Suprapubic skin (tissue), 4 donors: ENCODE results near the gene ADAMTS9. TPM values are rescaled to one million over a fixed set of nuclear protein-coding genes. Genes with fewer than 3 reads are reported as not detected.

Experiments used
- DNase-seq, 2 donors: peaks; one replicate each; pipeline ENCODE4 v3.0.0-alpha.2; 2019; ENCODE audit warnings: low spot score in 2 of 2
- H3K27ac ChIP-seq: fragments of 200-600 bp; sonication (generic); one replicate; pipeline ENCODE4 v1.5.1; 2019
- H3K27me3 ChIP-seq: fragments of 200-600 bp; sonication (generic); one replicate; pipeline ENCODE4 v1.5.1; 2019
- H3K36me3 ChIP-seq: fragments of 200-600 bp; sonication (generic); one replicate; pipeline ENCODE4 v1.5.1; 2019
- H3K4me1 ChIP-seq: fragments of 200-600 bp; sonication (generic); one replicate; pipeline ENCODE4 v1.5.1; 2019
- H3K4me3 ChIP-seq: fragments of 200-600 bp; sonication (generic); one replicate; pipeline ENCODE4 v1.5.1; 2019; ENCODE audit warnings: mild to moderate bottlenecking
- H3K9me3 ChIP-seq: fragments of 200-600 bp; sonication (generic); one replicate; pipeline ENCODE4 v1.5.1; 2019
- EP300 ChIP-seq: sonication (generic); formaldehyde crosslinking; IDR thresholded peaks from one replicate; pipeline ENCODE4 v1.6.1; 2017; ENCODE audit warnings: antibody characterized with exemption
- POLR2A ChIP-seq, 2 donors: fragments of 450-650 bp; IDR thresholded peaks; one replicate each; pipeline ENCODE4 v1.6.1; 2017; ENCODE audit warnings: antibody characterized with exemption in 2 of 2, mild to moderate bottlenecking in 2 of 2, moderate library complexity in 2 of 2
- POLR2AphosphoS5 ChIP-seq, 3 donors: sonication (generic); formaldehyde crosslinking; IDR thresholded peaks; one replicate each; pipeline ENCODE4 v1.6.1; 2017; ENCODE audit warnings: antibody characterized with exemption in 3 of 3
- WGBS: methylation state at CpG from one replicate; pipeline ENCODE4 v1.1.5; 2018; 5-methylcytosine and 5-hydroxymethylcytosine counted together
- total RNA-seq, 4 donors: library from RNA; depleted of rRNA; stranded (reverse); fragments of >200 nt; gene quantifications; one replicate each; pipeline ENCODE4 v1.1.0, GENCODE V29; 2016
- TF ChIP-seq, protein P1 (sequence below), 2 donors: fragments of 200-600 bp in 1 of 2; fragments of 450-650 bp in 1 of 2; sonication (generic) in 1 of 2; IDR thresholded peaks; one replicate each; pipeline ENCODE4 v1.5.1; 2016 to 2019; ENCODE audit warnings: antibody characterized with exemption in 2 of 2, mild to moderate bottlenecking in 1 of 2, moderate library complexity in 1 of 2

The ADAMTS9 gene
- total RNA-seq, 4 donors from 2014 or later = 7.8 to 32.8 (median 9.3) TPM

DNA sequence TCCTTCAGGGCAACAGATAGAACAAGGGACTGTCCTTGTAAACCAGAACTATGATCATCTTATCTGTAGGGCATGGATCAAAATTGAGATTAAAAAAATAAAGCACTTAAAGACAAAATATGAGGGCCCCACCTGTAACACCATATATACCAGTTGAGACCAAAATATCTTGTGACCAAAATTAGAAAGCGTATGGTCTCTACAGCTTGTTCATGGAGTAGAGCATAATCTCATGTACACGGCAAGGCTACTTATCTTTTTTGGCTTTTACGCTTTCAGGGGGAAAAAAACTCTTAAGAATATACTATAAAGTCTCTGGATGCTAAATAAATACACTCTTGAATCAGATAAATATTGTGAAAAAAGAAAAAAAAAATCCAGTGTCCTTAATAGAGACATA is 49.3 kb downstream of the ADAMTS9 start:
- H3K36me3 ChIP-seq = peaks cover under 1% of the 10 kb centered on the region
- no peaks in the 10 kb centered on the region for H3K9me3 ChIP-seq
- H3K4me3 ChIP-seq = no peak overlapping the region
- WGBS = 32% methylated on average over 3 of the region's 3 CpGs
- H3K27ac ChIP-seq = no peak overlapping the region
- H3K4me1 ChIP-seq = no peaks in the 10 kb centered on the region
- TF ChIP-seq POLR2A (IDR thresholded peaks at IDR 0.05) = no peak
- no peak for TF ChIP-seq POLR2AphosphoS5 (IDR thresholded peaks at IDR 0.05)
- TF ChIP-seq, protein P1, sequence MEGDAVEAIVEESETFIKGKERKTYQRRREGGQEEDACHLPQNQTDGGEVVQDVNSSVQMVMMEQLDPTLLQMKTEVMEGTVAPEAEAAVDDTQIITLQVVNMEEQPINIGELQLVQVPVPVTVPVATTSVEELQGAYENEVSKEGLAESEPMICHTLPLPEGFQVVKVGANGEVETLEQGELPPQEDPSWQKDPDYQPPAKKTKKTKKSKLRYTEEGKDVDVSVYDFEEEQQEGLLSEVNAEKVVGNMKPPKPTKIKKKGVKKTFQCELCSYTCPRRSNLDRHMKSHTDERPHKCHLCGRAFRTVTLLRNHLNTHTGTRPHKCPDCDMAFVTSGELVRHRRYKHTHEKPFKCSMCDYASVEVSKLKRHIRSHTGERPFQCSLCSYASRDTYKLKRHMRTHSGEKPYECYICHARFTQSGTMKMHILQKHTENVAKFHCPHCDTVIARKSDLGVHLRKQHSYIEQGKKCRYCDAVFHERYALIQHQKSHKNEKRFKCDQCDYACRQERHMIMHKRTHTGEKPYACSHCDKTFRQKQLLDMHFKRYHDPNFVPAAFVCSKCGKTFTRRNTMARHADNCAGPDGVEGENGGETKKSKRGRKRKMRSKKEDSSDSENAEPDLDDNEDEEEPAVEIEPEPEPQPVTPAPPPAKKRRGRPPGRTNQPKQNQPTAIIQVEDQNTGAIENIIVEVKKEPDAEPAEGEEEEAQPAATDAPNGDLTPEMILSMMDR (IDR thresholded peaks at IDR 0.05) = no peak
- no peak for TF ChIP-seq EP300
- DNase-seq = no peak
- no peaks in the 10 kb centered on the region for H3K27me3 ChIP-seq

DNA sequence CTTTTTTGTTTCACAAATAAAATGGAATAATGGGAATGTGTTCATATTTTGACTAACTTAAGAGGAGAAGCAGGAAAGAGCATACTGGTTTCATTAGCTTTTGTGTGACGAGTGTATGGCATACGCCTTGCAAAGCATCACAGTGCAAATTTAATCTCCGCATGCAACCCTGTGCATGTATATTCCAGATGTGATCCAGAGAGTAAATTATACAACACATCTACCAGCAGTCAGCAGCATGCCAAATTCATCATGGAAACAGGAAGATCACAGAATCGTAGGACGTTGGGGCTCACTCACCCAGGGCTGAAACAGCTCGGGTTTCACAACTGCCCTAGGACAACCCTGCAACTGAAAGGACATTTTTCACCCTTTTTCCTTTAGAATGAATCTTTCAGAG is 53.4 kb downstream of the ADAMTS9 start:
- no peak for DNase-seq
- Histone ChIP-seq H3K36me3 (peaks cover 15% of the 10 kb centered on the region), H3K4me3 (no peak overlapping the region), H3K9me3 (no peaks in the 10 kb centered on the region), H3K27ac (no peak overlapping the region), H3K27me3 (no peaks in the 10 kb centered on the region), H3K4me1 (no peaks in the 10 kb centered on the region)
- 73% methylated on average over 6 of the region's 6 CpGs for WGBS
- no peak for TF ChIP-seq POLR2AphosphoS5 (IDR thresholded peaks at IDR 0.05)
- TF ChIP-seq, protein P1 (IDR thresholded peaks at IDR 0.05) = no peak
- no peak for TF ChIP-seq EP300
- no peak for TF ChIP-seq POLR2A (IDR thresholded peaks at IDR 0.05)

DNA sequence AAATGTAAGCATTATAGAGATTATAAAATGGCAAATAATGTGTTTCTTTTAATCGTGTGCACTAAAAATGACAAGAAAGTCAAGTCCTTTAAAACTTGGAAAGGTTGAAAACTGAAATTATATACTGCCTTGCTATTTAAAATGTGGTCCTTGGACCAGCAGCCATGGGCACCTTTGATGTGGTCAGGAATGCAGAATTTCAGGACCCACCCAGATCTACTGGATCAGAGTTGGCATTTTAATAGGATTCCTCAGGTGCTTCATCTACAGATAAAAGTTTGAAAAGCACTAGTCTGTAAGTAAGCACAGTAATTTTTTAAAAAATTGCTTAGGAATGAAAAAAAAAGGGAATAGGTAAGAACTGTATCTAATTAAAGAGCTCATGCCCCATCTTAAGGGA is 55.8 kb downstream of the ADAMTS9 start:
- H3K4me1 ChIP-seq = no peaks in the 10 kb centered on the region
- 67% methylated on average over 1 of the region's 1 CpG for WGBS
- no peak overlapping the region for H3K4me3 ChIP-seq
- no peak for DNase-seq
- H3K27ac ChIP-seq = no peak overlapping the region
- peaks cover 18% of the 10 kb centered on the region for H3K36me3 ChIP-seq
- no peaks in the 10 kb centered on the region for H3K27me3 ChIP-seq
- TF ChIP-seq EP300 (no peak), POLR2AphosphoS5 (IDR thresholded peaks at IDR 0.05) (no peak), POLR2A (IDR thresholded peaks at IDR 0.05) (no peak)
- TF ChIP-seq, protein P1 (IDR thresholded peaks at IDR 0.05) = no peak
- no peaks in the 10 kb centered on the region for H3K9me3 ChIP-seq

DNA sequence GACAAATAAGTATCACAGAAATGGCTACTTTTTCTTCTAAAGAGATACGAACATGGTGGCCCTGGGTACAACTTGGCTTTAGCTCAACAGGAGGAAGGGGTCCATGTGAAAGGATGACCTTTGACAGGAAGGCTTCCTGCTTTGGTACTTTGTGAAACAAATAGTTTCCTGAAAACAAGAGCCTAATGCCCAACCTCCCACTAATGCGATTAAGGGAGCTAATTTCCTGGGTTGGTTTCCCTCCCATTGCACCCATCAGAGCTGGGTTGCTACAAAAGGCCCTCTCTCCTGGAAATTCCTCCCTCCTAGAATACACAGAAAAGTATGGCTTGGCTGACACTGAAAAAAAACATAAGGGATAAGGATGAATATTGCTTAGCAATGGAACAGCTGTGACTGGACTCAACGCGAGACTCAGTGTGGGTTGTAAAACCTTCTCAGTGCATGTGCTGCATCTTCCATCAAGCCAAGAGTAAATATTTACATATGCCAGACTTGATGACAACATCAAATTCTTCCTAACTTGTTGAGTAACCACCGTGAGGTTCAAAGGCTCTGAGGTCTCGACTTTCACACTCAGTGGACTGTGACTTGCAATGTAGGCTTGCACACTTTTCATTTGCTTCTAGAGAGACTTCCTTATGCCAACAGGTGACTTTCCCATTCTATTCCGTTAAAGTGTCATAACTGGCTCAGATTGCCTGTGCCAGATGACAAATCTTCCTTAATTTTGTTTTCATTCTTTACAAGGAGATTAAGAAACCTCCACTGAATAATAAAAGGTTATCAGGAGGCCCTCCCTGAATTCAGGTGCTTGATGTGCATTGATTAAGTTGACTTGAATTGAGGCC is 60.1 kb downstream of the ADAMTS9 start:
- Histone ChIP-seq H3K27ac (no peak overlapping the region), H3K27me3 (no peaks in the 10 kb centered on the region), H3K4me3 (no peak overlapping the region), H3K9me3 (no peaks in the 10 kb centered on the region), H3K4me1 (no peaks in the 10 kb centered on the region), H3K36me3 (peaks cover 13% of the 10 kb centered on the region)
- no peak for TF ChIP-seq POLR2AphosphoS5 (IDR thresholded peaks at IDR 0.05)
- TF ChIP-seq EP300 = no peak
- TF ChIP-seq POLR2A (IDR thresholded peaks at IDR 0.05) = no peak
- TF ChIP-seq, protein P1 (IDR thresholded peaks at IDR 0.05) = no peak
- no peak for DNase-seq
- WGBS = 79% methylated on average over 7 of the region's 7 CpGs

DNA sequence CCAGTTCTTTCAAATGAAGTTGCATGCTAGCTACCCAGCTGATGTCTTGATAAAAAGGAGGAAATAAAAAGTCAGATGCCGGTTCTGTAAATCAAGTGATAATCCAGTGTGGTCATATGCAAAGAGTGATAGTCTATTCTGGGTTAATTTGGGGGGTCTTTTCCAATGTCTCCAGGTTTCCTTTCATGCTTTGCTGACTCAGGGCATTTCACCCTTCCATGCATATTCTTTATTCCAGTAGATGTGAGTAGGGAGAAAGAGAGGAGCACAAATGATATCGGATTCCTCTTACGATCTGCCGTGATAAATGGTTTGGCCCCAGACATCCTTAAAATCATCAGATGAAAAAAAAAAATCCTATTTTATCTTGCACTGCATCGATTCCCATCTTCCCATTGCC is 60.8 kb downstream of the ADAMTS9 start:
- no peak overlapping the region for H3K27ac ChIP-seq
- TF ChIP-seq EP300 = no peak
- no peak for TF ChIP-seq POLR2A (IDR thresholded peaks at IDR 0.05)
- TF ChIP-seq POLR2AphosphoS5 (IDR thresholded peaks at IDR 0.05) = no peak
- TF ChIP-seq, protein P1 (IDR thresholded peaks at IDR 0.05) = no peak
- DNase-seq = no peak
- no peaks in the 10 kb centered on the region for H3K4me1 ChIP-seq
- no peaks in the 10 kb centered on the region for H3K9me3 ChIP-seq
- no peak overlapping the region for H3K4me3 ChIP-seq
- peaks cover 12% of the 10 kb centered on the region for H3K36me3 ChIP-seq
- 90% methylated on average over 5 of the region's 5 CpGs for WGBS
- H3K27me3 ChIP-seq = no peaks in the 10 kb centered on the region
